Activated CD4-positive, alpha-beta T cell treated with anti-CD3 and anti-CD28 coated beads for 36 hours (primary cell): ENCODE measurements around the gene G6PC2. TPM values are rescaled to one million over a fixed set of nuclear protein-coding genes. Genes with fewer than 3 reads are reported as not detected.
A peak's percentile ranks its signal among the peaks of the same experiment; 100 is the strongest.
"Not testable (repeated sequence)": the region's sequence is repeated elsewhere in the genome, so short reads cannot be mapped to it uniquely, and the experiment has no call there.

Experiments used
- ATAC-seq: fragments of 200-7000 bp; cut with Tn5 transposase; one replicate; pipeline ENCODE4 v1.10.0; 2021; ENCODE audit warnings: mild to moderate bottlenecking, moderate library complexity
- CTCF ChIA-PET: fragments of 350-600 bp; sonication (Branson Sonifier 250); formaldehyde crosslinking; loops from one replicate; lab custom pipeline; 2021; ENCODE audit warnings: antibody characterized with exemption; lab: Charles Lee
- POLR2A ChIA-PET: fragments of 350-600 bp; sonication (Branson Sonifier 250); formaldehyde crosslinking; loops from one replicate; lab custom pipeline; 2021; ENCODE audit warnings: antibody characterized with exemption, inconsistent platforms; lab: Charles Lee
- DNase-seq: peaks from one replicate; pipeline ENCODE4 v3.0.0-alpha.2; 2020
- H3K27ac Mint-ChIP-seq: one replicate; pipeline ENCODE4 v1.8.0; 2021; ENCODE audit warnings: mixed read lengths
- H3K27me3 Mint-ChIP-seq: one replicate; pipeline ENCODE4 v1.8.0; 2021; ENCODE audit warnings: mixed read lengths
- H3K36me3 Mint-ChIP-seq: one replicate; pipeline ENCODE4 v1.8.0; 2021; ENCODE audit warnings: low read depth, mixed read lengths
- H3K4me1 Mint-ChIP-seq: one replicate; pipeline ENCODE4 v1.8.0; 2021; ENCODE audit warnings: mixed read lengths
- H3K4me3 Mint-ChIP-seq: one replicate; pipeline ENCODE4 v1.8.0; 2021; ENCODE audit warnings: mild to moderate bottlenecking, moderate library complexity, mixed read lengths
- H3K9me3 Mint-ChIP-seq: one replicate; pipeline ENCODE4 v1.8.0; 2021; ENCODE audit warnings: low read depth, mixed read lengths
- intact Hi-C, 2 experiments: fragments of 100-400 bp; cut with DNase I in 1 of 2; cut with micrococcal nuclease in 1 of 2; formaldehyde crosslinking; loops; one replicate each; pipeline versions ENCODE4 v1.14.2 to v1.15.1; 2022 to 2024; cut with DNase I, micrococcal nuclease
- total RNA-seq, 2 experiments: library from RNA; stranded (reverse); gene quantifications; one replicate each; pipeline ENCODE4 v1.2.3, GENCODE V29; 2021

The G6PC2 gene, protein sequence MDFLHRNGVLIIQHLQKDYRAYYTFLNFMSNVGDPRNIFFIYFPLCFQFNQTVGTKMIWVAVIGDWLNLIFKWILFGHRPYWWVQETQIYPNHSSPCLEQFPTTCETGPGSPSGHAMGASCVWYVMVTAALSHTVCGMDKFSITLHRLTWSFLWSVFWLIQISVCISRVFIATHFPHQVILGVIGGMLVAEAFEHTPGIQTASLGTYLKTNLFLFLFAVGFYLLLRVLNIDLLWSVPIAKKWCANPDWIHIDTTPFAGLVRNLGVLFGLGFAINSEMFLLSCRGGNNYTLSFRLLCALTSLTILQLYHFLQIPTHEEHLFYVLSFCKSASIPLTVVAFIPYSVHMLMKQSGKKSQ
- total RNA-seq = not detected

DNA sequence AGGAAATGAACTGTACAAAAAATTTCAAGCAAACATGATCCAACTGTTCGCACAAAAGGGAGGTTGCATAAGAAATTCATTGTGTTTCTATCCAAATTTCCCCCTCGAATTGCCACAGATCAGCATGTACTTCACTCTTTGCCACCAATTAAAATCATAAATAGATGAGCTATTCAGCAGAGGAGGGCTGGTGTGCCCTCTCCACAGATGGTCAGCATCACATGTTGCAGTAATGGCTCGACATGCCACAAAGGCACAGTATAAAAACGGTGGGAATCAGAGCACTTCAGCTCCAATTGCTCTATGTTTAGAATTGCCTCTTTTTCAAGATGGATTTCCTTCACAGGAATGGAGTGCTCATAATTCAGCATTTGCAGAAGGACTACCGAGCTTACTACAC is at the start of gene G6PC2:
TSS of gene G6PC2 (plus strand) at position 289 of the 400 bp plus-strand sequence. CDS start at position 330, 41 bp downstream.
- H3K9me3 Mint-ChIP-seq = no peaks in the 10 kb centered on the region
- no peak within 1 kb of the TSS for H3K27ac Mint-ChIP-seq
- H3K27me3 Mint-ChIP-seq = peaks cover 5% of the 10 kb centered on the region
- no peaks in the 10 kb centered on the region for H3K36me3 Mint-ChIP-seq
- H3K4me3 Mint-ChIP-seq = no peak within 1 kb of the TSS
- DNase-seq (no peak), ATAC-seq (no peak)
- intact Hi-C loops = no loop called here
- ChIA-PET POLR2A (no interaction called here), CTCF (no interaction called here)
- no peaks in the 10 kb centered on the region for H3K4me1 Mint-ChIP-seq

GRCh38 chr2:168851674-168852320 is 49.3 kb upstream of the G6PC2 start:
- Mint-ChIP-seq H3K9me3 (no peaks in the 10 kb centered on the region), H3K27ac (no peak overlapping the region), H3K36me3 (peaks cover 12% of the 10 kb centered on the region), H3K4me3 (no peak overlapping the region), H3K27me3 (no peaks in the 10 kb centered on the region), H3K4me1 (no peaks in the 10 kb centered on the region)
- CTCF ChIA-PET = no interaction called here
- ATAC-seq = no peak
- intact Hi-C loops = loop anchor here in 1 of 2 experiments (5.0 kb wide), 1 partner anchor 71 kb away; no protein-coding TSS in a partner anchor
- no peak for DNase-seq
- POLR2A ChIA-PET = no interaction called here

DNA sequence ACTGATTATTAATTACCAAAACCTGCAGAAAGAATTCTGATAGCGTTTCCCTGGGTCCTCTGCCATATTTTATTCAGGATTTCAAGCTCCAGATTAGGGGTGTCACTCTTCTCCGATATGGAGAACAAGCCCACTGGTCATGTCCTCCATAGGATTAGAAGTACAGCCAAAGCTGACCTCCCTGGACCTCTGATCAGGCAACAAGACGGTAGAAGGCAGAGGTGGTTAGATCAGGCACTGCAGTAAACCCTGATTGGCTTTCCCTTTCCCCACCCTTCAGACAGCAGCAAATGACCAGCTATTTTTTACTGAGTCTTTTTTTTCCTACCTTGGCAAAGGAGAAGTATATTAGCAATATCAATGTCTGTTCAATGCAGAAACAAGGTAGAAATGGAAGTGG is 48.6 kb upstream of the G6PC2 start:
- DNase-seq (no peak), ATAC-seq (no peak)
- no peak overlapping the region for H3K4me3 Mint-ChIP-seq
- no peaks in the 10 kb centered on the region for H3K4me1 Mint-ChIP-seq
- ChIA-PET CTCF (no interaction called here), POLR2A (no interaction called here)
- no peak overlapping the region for H3K27ac Mint-ChIP-seq
- H3K9me3 Mint-ChIP-seq = no peaks in the 10 kb centered on the region
- no peaks in the 10 kb centered on the region for H3K27me3 Mint-ChIP-seq
- H3K36me3 Mint-ChIP-seq = peaks cover 12% of the 10 kb centered on the region
- intact Hi-C loops = loop anchor here in 1 of 2 experiments (5.0 kb wide), 1 partner anchor 70 kb away; no protein-coding TSS in a partner anchor

DNA sequence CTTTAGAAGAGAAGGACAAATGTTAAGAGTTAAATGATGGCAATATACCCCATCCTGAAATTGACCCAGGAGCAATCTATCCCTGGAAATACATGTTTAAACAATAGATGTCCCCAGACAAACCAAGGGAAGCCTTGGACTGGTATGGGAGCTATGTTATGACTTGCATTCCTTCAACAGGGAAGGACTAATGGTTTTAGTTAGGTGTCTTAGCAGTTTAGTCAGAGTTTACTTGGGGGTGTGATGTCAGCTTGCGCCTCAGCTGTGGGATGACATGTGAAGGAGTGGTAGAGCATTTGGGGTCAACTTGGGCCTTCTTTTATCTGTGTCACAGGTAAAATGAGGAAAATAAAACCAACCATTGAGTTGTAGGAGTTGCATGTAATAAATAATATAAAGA is 47.6 kb upstream of the G6PC2 start:
- peaks cover 12% of the 10 kb centered on the region for H3K36me3 Mint-ChIP-seq
- no peak for DNase-seq
- intact Hi-C loops = loop anchor here in 1 of 2 experiments (5.0 kb wide), 1 partner anchor 69 kb away; no protein-coding TSS in a partner anchor
- no peak overlapping the region for H3K27ac Mint-ChIP-seq
- no peaks in the 10 kb centered on the region for H3K9me3 Mint-ChIP-seq
- POLR2A ChIA-PET = no interaction called here
- H3K4me1 Mint-ChIP-seq = no peaks in the 10 kb centered on the region
- H3K4me3 Mint-ChIP-seq = no peak overlapping the region
- no peak for ATAC-seq
- CTCF ChIA-PET = no interaction called here
- H3K27me3 Mint-ChIP-seq = no peaks in the 10 kb centered on the region

GRCh38 chr2:168854651-168855050 is 46.4 kb upstream of the G6PC2 start:
- intact Hi-C loops = loop anchor here in 1 of 2 experiments (5.0 kb wide), 1 partner anchor 68 kb away; no protein-coding TSS in a partner anchor
- no peak overlapping the region for H3K4me3 Mint-ChIP-seq
- H3K9me3 Mint-ChIP-seq = no peaks in the 10 kb centered on the region
- CTCF ChIA-PET = interaction anchor here (1.0 kb wide), 1 partner anchor 104 kb away, joined by 4 read pairs; no protein-coding TSS in a partner anchor
- no peaks in the 10 kb centered on the region for H3K27me3 Mint-ChIP-seq
- no peak overlapping the region for H3K27ac Mint-ChIP-seq
- ATAC-seq (no peak), DNase-seq (no peak)
- peaks cover 10% of the 10 kb centered on the region for H3K36me3 Mint-ChIP-seq
- H3K4me1 Mint-ChIP-seq = no peaks in the 10 kb centered on the region
- POLR2A ChIA-PET = no interaction called here

DNA sequence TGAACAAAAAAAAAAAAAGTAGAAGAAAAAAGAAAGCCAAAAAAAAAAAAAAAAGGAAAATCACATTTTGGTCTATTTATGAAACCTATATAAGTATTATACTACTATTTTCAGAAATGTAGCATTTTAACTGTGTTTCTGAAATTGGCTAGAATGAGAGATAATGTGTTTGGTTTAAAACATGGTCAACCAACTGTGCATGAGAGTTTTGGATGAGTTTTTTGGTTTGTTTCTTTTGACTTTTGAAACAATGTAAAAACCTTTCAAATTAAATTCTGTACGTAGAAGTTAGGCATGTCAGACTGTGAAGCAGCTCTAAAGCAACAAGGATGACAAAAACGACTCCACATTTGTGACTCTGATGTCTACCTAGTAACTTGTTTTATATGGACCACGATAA is 45.5 kb upstream of the G6PC2 start:
- intact Hi-C loops = no loop called here
- no peak overlapping the region for H3K4me3 Mint-ChIP-seq
- no peak for DNase-seq
- peaks cover 10% of the 10 kb centered on the region for H3K36me3 Mint-ChIP-seq
- H3K27me3 Mint-ChIP-seq = no peaks in the 10 kb centered on the region
- ChIA-PET POLR2A (no interaction called here), CTCF (no interaction called here)
- H3K9me3 Mint-ChIP-seq = no peaks in the 10 kb centered on the region
- no peaks in the 10 kb centered on the region for H3K4me1 Mint-ChIP-seq
- H3K27ac Mint-ChIP-seq = no peak overlapping the region
- ATAC-seq = no peak

GRCh38 chr2:168858146-168858545 is 42.9 kb upstream of the G6PC2 start:
- Mint-ChIP-seq H3K4me3 (no peak overlapping the region), H3K27ac (no peak overlapping the region), H3K36me3 (peaks cover 10% of the 10 kb centered on the region), H3K4me1 (no peaks in the 10 kb centered on the region), H3K27me3 (no peaks in the 10 kb centered on the region), H3K9me3 (no peaks in the 10 kb centered on the region)
- intact Hi-C loops = no loop called here
- CTCF ChIA-PET = no interaction called here
- POLR2A ChIA-PET = no interaction called here
- ATAC-seq (no peak), DNase-seq (no peak)

DNA sequence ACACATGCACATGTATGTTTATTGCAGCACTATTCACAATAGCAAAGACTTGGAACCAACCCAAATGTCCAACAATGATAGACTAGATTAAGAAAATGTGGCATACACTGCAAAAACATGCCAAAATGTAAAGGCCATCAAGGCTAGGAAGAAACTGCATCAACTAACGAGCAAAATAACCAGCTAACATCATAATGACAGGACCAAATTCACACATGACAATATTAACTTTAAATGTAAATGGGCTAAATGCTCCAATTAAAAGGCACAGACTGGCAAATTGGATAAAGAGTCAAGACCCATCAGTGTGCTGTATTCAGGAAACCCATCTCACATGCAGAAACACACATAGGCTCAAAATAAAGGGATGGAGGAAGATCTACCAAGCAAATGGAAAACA is 33.9 kb upstream of the G6PC2 start:
- intact Hi-C loops, H3K27ac Mint-ChIP-seq, POLR2A ChIA-PET, H3K27me3 Mint-ChIP-seq, H3K4me3 Mint-ChIP-seq, H3K9me3 Mint-ChIP-seq, CTCF ChIA-PET, DNase-seq, H3K4me1 Mint-ChIP-seq, ATAC-seq: not testable (repeated sequence)
- H3K36me3 Mint-ChIP-seq = peaks cover 36% of the 10 kb centered on the region

- H3K4me1 Mint-ChIP-seq, H3K27me3 Mint-ChIP-seq, H3K27ac Mint-ChIP-seq, ATAC-seq, POLR2A ChIA-PET, H3K4me3 Mint-ChIP-seq, CTCF ChIA-PET, intact Hi-C loops, H3K9me3 Mint-ChIP-seq, DNase-seq: not testable (repeated sequence)
- peaks cover 23% of the 10 kb centered on the region for H3K36me3 Mint-ChIP-seq
Measured at GRCh38 chr2:168870369-168870768, 30.7 kb upstream of the G6PC2 start.

GRCh38 chr2:168870824-168871223 is 30.3 kb upstream of the G6PC2 start:
- H3K4me3 Mint-ChIP-seq, ATAC-seq, DNase-seq, intact Hi-C loops, H3K27ac Mint-ChIP-seq, H3K9me3 Mint-ChIP-seq, POLR2A ChIA-PET, H3K27me3 Mint-ChIP-seq, H3K4me1 Mint-ChIP-seq, CTCF ChIA-PET: not testable (repeated sequence)
- peaks cover 20% of the 10 kb centered on the region for H3K36me3 Mint-ChIP-seq

DNA sequence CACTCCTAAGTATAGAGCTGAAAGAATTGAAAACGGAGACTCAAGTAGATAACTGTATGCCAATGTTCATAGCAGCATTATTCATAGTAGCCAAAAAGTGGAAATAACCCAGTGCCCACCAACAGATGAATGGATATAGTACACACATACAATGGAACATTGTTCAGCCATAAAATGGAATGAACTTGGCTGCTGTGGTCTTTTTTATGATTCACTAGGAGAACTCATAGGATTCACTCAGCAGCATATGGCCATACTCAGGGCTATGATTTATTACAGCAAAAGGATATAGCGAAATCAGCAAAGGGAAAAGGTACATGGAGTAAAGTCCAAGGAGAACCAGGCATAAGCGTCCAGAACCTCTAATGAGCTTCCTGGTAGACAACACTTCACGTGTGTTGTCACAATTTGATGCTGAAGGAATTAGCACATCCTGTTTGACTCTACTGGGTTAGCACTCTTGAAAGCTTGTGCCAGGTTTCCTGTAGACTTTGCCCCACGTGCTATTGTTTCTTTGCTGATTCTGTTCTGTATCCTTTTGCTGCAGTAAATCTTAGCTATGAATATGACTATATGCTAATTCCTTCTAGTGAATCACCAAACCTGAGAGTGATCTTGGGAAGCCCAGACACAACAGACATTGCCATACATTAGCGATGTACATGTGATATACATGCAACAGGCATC is 26.6 kb upstream of the G6PC2 start:
- DNase-seq = no peak
- intact Hi-C loops = no loop called here
- POLR2A ChIA-PET = no interaction called here
- peak; percentile 30 for ATAC-seq
- Mint-ChIP-seq H3K4me3 (no peak overlapping the region), H3K27me3 (no peaks in the 10 kb centered on the region), H3K36me3 (peaks cover 13% of the 10 kb centered on the region), H3K4me1 (peaks cover 3% of the 10 kb centered on the region), H3K27ac (no peak overlapping the region), H3K9me3 (peaks cover 1% of the 10 kb centered on the region)
- CTCF ChIA-PET = no interaction called here
